Adrenal gland (tissue), 5 donors: ENCODE results near the gene ARHGAP36.

Experiments
- CTCF ChIP-seq, 6 experiments: fragments of 450-650 bp in 4 of 6; fragments of 200-600 bp in 2 of 6; sonication (generic) in 1 of 6; IDR thresholded peaks; 1 replicate in 5 of 6; 2 replicates in 1 of 6; pipeline versions ENCODE4 v1.5.1 to v1.8.0; 2016 to 2021; ENCODE audit warnings: antibody characterized with exemption in 6 of 6, mild to moderate bottlenecking in 2 of 6, moderate library complexity in 1 of 6
- POLR2A ChIP-seq, 2 donors: fragments of 450-650 bp; IDR thresholded peaks; one replicate each; pipeline ENCODE4 v1.6.1; 2017; ENCODE audit warnings: antibody characterized with exemption in 2 of 2, mild to moderate bottlenecking in 2 of 2, moderate library complexity in 1 of 2
- donor health status: DM: no; HTN: no; CAD: no.

GRCh38 chrX:131032354-131033230, 25.6 kb upstream of the ARHGAP36 start:
- no peak for TF ChIP-seq CTCF (IDR thresholded peaks at IDR 0.05)
- TF ChIP-seq POLR2A (IDR thresholded peaks at IDR 0.05) = no peak
